MCF 10A (cell line): Measurements from ENCODE around the gene AVPR1B. TPM values are rescaled to one million over a fixed set of nuclear protein-coding genes. Genes with fewer than 3 reads are reported as not detected.

Experiments
- BruUV-seq: library from RNA; stranded (reverse); fragments of 400-500 nt; replicated peaks from 2 replicates; lab custom pipeline; 2021; lab: Mats Ljungman, UMichigan
- CTCF ChIA-PET: fragments of 300-600 bp; sonication (Branson Sonifier 250); formaldehyde crosslinking; extraction: SDS; loops from one replicate; lab custom pipeline; 2021; ENCODE audit warnings: antibody characterized with exemption, inconsistent platforms; lab: Yijun Ruan, JAX
- POLR2A ChIA-PET: fragments of 300-600, 350-650 bp; sonication (Branson Sonifier 250); formaldehyde crosslinking; extraction: SDS; loops from one replicate; lab custom pipeline; 2020; ENCODE audit warnings: antibody characterized with exemption, inconsistent platforms; lab: Yijun Ruan, JAX
- DNase-seq: peaks from one replicate; pipeline ENCODE4 v3.0.0-alpha.2; 2018; ENCODE audit not compliant: unreplicated experiment
- H3K27ac Mint-ChIP-seq: one replicate; pipeline ENCODE4 v1.8.0; 2022; ENCODE audit warnings: mild to moderate bottlenecking, low read depth, mixed read lengths; ENCODE audit not compliant: unreplicated experiment
- H3K27me3 Mint-ChIP-seq: one replicate; pipeline ENCODE4 v1.8.0; 2022; ENCODE audit warnings: mixed read lengths; ENCODE audit not compliant: insufficient read depth, unreplicated experiment
- H3K36me3 Mint-ChIP-seq: one replicate; pipeline ENCODE4 v1.8.0; 2022; ENCODE audit warnings: mild to moderate bottlenecking, moderate library complexity, mixed read lengths; ENCODE audit not compliant: insufficient read depth, unreplicated experiment
- H3K4me1 Mint-ChIP-seq: one replicate; pipeline ENCODE4 v1.8.0; 2022; ENCODE audit warnings: mixed read lengths; ENCODE audit not compliant: insufficient read depth, unreplicated experiment
- H3K4me3 Mint-ChIP-seq: one replicate; pipeline ENCODE4 v1.8.0; 2022; ENCODE audit warnings: mild to moderate bottlenecking, moderate library complexity, mixed read lengths; ENCODE audit not compliant: unreplicated experiment
- H3K9me3 Mint-ChIP-seq: one replicate; pipeline ENCODE4 v1.8.0; 2022; ENCODE audit warnings: mixed read lengths; ENCODE audit not compliant: unreplicated experiment
- CTCF ChIP-seq: fragments of 200-600 bp; IDR thresholded peaks from one replicate; pipeline ENCODE4 v1.8.0; 2022; ENCODE audit warnings: antibody characterized with exemption, mild to moderate bottlenecking; ENCODE audit not compliant: unreplicated experiment
- intact Hi-C: fragments of 100-400 bp; cut with micrococcal nuclease; formaldehyde crosslinking; loops from 2 replicates; pipeline ENCODE4 v1.14.1; 2022
- total RNA-seq: library from RNA; stranded (reverse); gene quantifications from 2 replicates; pipeline ENCODE4 v1.2.3, GENCODE V29; 2022

Gene AVPR1B
- total RNA-seq, 1 experiment from 2014 or later: not detected

- no peak overlapping the region for H3K27ac Mint-ChIP-seq
- no peaks in the 10 kb centered on the region for H3K9me3 Mint-ChIP-seq
- peaks cover 38% of the 10 kb centered on the region for H3K27me3 Mint-ChIP-seq
- H3K4me1 Mint-ChIP-seq: no peaks in the 10 kb centered on the region
- no peak for TF ChIP-seq CTCF
- intact Hi-C loops: no loop called here
- H3K36me3 Mint-ChIP-seq: no peaks in the 10 kb centered on the region
- DNase-seq: no peak
- ChIA-PET CTCF (interaction anchor here (0.6 to 26.9 kb wide), 7 partner anchors 8 to 368 kb away, joined by 3 to 517 read pairs (median 4); no protein-coding TSS in a partner anchor), POLR2A (interaction anchor here (0.7 to 0.8 kb wide), 2 partner anchors 55 to 1443 kb away, joined by 3 read pairs; no protein-coding TSS in a partner anchor)
- no peak overlapping the region for H3K4me3 Mint-ChIP-seq
- no TSS peak for BruUV-seq
Measured at GRCh38 chr1:206098242-206098919, 18.8 kb downstream of the AVPR1B start.

DNA sequence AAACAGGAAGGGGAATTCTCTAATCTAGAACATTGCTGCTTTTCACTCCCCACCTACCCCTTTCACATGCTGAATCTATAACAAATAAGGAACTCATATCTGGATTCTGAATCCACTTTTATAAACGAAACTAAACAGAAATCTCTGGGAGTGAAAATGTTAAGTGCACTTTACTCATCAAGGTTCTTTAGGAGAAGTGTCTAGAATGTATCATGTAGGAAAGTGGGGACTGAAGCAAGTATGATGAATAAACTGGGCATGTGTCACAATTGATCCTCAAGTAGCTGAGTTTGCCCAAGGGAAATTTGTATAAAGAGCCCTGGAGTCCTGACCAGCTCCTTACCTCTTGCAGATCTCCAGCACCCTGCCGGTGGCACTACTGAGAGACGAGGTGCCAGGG is 19.8 kb downstream of the AVPR1B start:
- H3K27me3 Mint-ChIP-seq: peaks cover 38% of the 10 kb centered on the region
- no peaks in the 10 kb centered on the region for H3K9me3 Mint-ChIP-seq
- ChIA-PET POLR2A (interaction anchor here (0.8 kb wide), 1 partner anchor 54 kb away, joined by 3 read pairs; no protein-coding TSS in a partner anchor), CTCF (interaction anchor here (0.6 to 26.9 kb wide), 6 partner anchors 9 to 1490 kb away, joined by 3 to 517 read pairs (median 4); no protein-coding TSS in a partner anchor)
- no peak overlapping the region for H3K4me3 Mint-ChIP-seq
- no peak for TF ChIP-seq CTCF
- no peak overlapping the region for H3K27ac Mint-ChIP-seq
- intact Hi-C loops: no loop called here
- no peaks in the 10 kb centered on the region for H3K36me3 Mint-ChIP-seq
- no peaks in the 10 kb centered on the region for H3K4me1 Mint-ChIP-seq
- DNase-seq: no peak
- no TSS peak for BruUV-seq

DNA sequence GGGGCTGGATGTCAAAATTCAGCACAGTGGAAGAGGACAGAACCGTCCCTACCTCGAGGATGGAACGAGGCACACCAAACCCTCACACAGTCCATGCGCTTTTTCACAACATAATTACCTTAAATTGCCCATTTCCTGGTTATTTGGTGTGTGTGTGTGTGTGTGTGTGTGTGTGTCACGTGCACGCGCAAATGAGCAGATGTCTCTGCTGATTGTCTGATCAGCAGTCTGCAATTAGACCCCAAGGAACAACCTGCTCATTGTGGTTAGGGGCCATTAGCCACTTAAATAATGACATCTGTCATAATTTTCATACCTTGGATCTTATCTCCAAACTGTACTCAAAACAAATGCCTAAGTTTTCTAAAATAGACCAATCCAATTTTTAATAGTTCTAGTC is 23.2 kb downstream of the AVPR1B start:
- H3K27me3 Mint-ChIP-seq: peaks cover 9% of the 10 kb centered on the region
- H3K4me3 Mint-ChIP-seq: no peak overlapping the region
- no peak overlapping the region for H3K27ac Mint-ChIP-seq
- no TSS peak for BruUV-seq
- DNase-seq: no peak
- no peaks in the 10 kb centered on the region for H3K9me3 Mint-ChIP-seq
- no peaks in the 10 kb centered on the region for H3K36me3 Mint-ChIP-seq
- ChIA-PET CTCF (interaction anchor here (0.6 to 26.9 kb wide), 4 partner anchors 13 to 112 kb away, joined by 3 to 517 read pairs (median 70); no protein-coding TSS in a partner anchor), POLR2A (interaction anchor here (3.3 kb wide), 1 partner anchor 12 kb away, joined by 14 read pairs; no protein-coding TSS in a partner anchor)
- intact Hi-C loops: no loop called here
- no peaks in the 10 kb centered on the region for H3K4me1 Mint-ChIP-seq
- TF ChIP-seq CTCF: no peak

GRCh38 chr1:206089341-206089740 is 27.8 kb downstream of the AVPR1B start:
- Mint-ChIP-seq H3K4me1 (no peaks in the 10 kb centered on the region), H3K9me3 (no peaks in the 10 kb centered on the region), H3K36me3 (no peaks in the 10 kb centered on the region), H3K27me3 (peaks cover 10% of the 10 kb centered on the region), H3K4me3 (no peak overlapping the region), H3K27ac (no peak overlapping the region)
- no TSS peak for BruUV-seq
- CTCF ChIA-PET: interaction anchor here (1.4 to 26.9 kb wide), 3 partner anchors 17 to 171 kb away, joined by 3 to 517 read pairs (median 136); no protein-coding TSS in a partner anchor
- POLR2A ChIA-PET: interaction anchor here (0.6 to 1.2 kb wide), 2 partner anchors 9 to 17 kb away, joined by 3 to 4 read pairs; no protein-coding TSS in a partner anchor
- intact Hi-C loops: no loop called here
- no peak for DNase-seq
- TF ChIP-seq CTCF: no peak
